Measurements from ENCODE around the gene PTPN11.

DNA sequence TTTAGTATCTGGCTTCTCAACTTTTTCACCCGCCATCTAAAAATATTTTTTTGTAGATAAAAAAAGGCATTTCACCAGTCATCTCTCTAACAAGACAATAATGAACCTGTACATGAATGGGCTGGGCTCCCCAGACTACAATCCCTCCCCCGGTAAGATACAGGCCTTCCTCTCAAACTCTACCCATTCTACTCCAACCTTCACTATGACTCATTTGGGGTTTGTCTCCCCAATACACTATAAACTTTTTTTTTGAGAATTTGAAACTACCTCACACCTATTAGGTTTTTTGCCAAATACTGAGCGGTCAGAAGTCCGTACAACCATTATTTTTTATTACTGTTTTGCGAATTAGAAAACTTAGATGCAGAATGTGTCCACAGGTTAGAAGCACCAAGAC, 10.1 kb upstream of the PTPN11 start:
- TF ChIP-seq CTCF (conservative IDR thresholded peaks at IDR 0.05; ENCODE audit: low read depth, low read length) (no peak), EZH2 (IDR thresholded peaks at IDR 0.05; ENCODE audit: low read length, unreplicated experiment) (no peak)

All from PC-3 (cell line).